GM11168 (cell line): ENCODE data around the gene ADAP1.
"Not testable (repeated sequence)": the region's sequence is repeated elsewhere in the genome, so short reads cannot be mapped to it uniquely, and the experiment has no call there.

Source experiments
- in situ Hi-C: fragments of 300-500 bp; cut with MboI; formaldehyde crosslinking; loops from one replicate; pipeline ENCODE4 v1.12.0; 2022; ENCODE audit warnings: low sequenced_read_pairs; ENCODE audit not compliant: unreplicated experiment

The ADAP1 gene

DNA sequence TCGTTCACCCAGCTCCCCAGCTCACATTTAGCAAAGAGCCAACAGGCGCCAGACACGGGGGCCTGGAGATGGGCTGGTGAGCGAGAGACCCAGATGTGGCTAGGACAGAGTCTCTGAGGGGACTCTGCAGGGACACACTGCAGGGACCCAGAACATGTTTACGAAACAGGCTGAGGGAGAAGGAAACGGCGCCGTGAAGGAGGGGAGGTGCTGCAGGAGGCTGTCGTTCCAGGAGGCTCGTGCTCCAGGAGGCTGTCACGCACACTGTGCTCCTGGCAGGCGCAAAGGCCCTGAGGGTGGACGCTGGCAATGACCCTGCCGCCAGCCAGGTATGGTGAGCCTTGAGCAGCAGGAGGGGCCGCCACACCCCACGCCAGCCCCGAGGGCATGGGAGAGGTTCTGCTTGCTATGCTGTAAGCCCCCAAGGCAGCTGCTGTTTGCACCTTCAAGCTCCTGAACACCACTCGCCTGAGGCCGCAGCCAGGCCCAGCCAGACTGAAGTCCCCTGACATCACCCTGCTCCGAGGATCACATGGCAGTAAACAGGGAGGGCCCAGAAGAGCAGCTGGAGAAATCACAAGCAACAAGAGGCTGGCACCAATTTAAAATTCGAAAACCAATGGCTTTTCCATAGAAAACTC, 27.3 kb downstream of the ADAP1 start:
- in situ Hi-C loops, result loop anchor here (5.0 kb wide), 1 partner anchor 35 kb away; no protein-coding TSS in a partner anchor

DNA sequence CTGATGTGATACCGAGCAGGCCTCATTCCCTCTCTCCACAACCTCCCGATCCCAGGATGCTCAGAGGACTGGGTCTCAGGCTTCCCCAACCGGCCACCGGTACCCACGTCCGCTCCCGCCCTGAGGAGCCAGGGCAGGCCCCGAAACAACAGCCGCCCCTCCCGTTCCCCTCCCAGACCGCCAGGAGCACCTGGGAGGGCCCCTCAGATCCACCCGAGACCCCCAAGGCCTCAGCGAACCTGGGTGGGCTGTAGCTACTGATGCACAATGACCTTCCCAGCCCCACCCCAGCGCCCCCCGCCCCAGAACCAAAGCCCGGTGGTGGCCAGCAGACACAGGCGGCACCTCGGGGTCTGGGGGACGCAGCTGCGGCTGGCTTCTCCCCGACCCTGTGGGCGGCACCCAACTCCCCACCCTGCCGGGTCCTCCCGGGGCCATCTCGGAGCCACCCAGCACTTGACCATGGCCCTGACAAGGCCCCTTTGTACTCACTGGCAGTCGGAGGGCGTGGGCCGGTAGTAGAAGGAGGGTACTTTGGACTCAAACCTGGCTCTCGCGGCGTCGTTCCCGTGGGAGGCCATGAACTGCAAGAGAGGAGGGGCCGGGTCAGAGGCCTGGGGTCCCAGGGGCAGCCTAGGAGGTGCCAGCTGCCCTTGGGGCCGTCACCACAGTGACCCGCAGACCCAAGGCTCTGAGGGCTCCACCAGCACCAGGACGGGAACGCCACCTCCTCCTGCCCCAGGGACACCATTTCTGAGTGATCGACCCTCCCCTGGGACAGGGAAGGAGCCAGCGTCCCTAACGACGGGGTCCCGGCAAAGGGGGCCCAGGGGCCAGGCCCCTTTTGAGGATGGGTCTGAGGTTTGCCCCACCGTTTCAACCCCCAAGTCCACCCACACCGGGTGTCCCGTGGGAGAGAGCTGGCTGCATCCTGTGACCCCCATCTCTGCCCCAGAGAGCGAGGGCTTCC, 28.1 kb downstream of the ADAP1 start:
- in situ Hi-C loops, result loop anchor here (5.0 kb wide), 1 partner anchor 36 kb away; no protein-coding TSS in a partner anchor

DNA sequence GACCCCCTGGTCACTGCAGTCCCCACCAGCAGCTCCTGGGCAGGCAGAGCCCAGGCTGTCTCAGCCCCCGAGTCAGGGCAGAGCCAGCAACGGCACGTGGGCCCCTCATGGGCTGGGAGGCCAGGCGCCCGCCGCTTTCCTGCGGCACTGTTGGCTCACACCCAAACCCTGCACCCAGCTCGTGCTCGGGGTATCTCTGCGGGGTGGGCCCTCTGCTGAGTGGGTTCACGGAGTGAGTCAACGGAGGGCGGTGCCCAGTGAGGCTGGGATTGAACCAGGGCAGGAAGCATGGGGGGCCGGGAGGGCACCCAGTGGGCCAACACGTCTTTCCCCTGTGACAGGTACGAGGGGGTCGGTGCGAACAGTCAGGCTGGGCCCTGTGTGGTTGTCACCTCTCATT, 28.9 kb downstream of the ADAP1 start:
- in situ Hi-C loops, result loop anchor here (5.0 kb wide), 1 partner anchor 37 kb away; no protein-coding TSS in a partner anchor

DNA sequence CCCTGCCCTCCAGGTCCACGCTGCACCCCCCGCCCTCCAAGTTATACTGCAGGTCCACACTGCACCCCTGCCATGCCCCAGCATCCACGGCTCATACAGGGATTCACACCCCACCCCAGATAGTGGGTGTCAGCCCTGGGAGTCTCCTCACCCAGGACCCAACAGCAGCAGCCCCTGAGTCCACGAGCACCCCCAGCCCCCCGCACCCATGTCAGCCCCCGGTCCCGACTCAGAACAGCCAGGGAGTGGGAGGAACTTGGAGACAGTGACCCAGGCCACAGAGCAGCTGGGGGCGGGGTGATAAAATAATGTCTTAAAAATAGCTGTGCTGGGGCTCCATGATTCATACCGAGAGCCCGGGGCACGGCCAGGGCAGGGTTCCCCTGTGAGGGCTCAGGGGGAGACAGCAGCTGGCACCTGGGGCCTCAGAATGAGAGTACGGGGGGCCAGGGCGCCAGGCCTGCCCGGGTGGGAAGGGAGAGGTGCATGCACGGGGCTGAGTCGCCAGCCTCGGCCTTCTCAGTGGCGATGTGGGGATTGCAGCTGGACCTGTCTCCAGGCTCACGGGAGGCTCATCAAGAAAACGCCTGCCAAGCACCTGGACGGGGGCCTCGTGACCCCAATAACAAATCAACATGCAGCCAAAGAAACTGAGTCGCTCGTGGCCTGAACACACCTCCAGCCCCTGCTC, 29.8 kb downstream of the ADAP1 start:
- in situ Hi-C loops, result loop anchor here (5.0 kb wide), 1 partner anchor 38 kb away; no protein-coding TSS in a partner anchor

DNA sequence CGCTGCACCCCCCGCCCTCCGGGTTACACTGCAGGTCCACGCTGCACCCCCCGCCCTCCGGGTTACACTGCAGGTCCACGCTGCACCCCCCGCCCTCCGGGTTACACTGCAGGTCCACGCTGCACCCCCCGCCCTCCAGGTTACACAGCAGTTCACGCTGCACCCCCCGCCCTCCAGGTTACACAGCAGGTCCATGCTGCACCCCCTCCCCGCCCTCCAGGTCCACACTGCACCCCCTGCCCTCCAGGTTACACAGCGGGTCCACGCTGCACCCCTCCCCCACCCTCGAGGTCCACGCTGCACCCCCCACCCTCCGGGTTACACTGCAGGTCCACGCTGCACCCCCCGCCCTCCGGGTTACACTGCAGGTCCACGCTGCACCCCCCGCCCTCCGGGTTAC, 30.4 kb downstream of the ADAP1 start:
- in situ Hi-C loops, result not testable (repeated sequence)

DNA sequence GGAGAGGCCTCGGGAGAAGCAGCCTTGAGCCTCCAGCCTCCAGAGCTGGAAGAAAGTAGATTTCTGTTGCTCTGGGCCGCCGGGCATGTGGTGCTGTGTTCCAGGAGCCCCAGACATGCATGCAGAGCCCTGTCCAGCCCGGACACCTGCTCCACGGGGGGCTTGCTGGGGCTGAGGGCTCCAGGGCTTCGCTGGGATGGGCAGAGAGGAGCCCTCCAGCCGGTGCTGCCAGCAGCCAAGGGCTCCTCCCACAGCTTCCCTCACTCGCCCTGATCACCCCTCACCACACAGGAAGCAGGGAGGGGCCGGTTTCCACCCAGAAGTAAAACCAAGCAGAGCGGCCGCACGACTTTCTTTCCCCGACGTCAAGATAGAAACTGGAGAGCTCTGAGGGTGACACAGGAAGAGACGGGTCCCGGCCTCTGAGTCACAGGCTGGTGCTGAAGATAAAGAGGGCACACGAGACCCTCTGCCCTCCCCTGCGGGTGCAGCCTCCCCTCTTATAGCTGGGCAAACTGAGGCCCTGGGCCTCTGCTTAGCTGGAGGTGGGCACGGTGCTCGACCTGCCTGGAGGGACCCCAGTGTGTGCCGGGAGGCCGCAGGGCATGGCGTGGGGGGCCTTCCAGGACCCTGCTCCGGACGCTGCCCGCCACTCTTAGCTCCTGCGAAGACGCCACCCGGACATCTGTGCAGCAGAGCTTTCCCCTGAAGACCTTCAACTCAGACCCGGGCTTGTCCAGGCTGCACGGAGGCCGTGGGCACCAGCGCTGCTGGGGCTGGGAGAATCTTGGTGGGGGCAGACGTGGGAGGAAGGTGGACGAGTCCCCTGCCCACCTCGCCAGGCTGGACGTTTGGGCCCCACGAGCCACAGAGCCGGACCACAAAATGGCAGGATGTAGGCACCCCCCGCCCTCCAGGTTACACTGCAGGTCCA, 31.1 kb downstream of the ADAP1 start:
- in situ Hi-C loops, result no loop called here

DNA sequence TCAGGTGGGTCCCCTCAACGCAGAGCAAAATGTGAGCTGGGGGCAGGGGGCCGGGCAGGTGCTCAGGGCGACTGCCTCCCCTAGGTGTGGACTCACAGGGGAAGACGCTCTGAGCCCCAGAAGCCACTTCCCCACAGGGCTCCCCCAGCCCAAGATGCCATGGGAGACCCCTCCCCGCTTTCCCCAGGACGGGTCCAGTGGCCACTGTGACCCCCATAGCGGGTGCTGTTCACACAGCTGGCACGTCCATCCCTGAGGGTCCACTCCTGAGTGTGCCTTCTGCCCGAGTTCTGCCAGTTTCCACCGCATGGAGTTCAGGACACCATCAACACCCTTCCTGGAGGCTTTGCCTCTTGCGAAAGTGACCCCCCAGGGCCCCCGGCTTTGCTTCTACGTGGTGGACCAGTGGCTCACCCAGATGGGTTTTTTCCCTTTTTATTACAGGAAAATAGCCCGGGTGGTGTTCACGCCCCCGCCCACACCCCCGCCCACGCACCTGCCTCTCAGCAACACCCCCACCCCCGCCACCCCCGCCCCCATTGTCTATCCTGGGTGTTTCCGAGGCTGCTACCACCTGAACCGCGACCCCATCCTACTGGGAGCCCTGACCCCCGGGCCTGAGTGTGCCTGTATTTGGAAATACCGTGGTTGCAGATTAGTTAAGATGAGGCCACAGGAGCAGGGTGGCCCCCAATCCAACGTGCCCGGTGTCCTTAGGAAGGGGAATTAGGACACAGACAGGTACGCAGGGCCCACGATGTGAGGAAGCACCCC, 32.0 kb downstream of the ADAP1 start:
- in situ Hi-C loops, result no loop called here

DNA sequence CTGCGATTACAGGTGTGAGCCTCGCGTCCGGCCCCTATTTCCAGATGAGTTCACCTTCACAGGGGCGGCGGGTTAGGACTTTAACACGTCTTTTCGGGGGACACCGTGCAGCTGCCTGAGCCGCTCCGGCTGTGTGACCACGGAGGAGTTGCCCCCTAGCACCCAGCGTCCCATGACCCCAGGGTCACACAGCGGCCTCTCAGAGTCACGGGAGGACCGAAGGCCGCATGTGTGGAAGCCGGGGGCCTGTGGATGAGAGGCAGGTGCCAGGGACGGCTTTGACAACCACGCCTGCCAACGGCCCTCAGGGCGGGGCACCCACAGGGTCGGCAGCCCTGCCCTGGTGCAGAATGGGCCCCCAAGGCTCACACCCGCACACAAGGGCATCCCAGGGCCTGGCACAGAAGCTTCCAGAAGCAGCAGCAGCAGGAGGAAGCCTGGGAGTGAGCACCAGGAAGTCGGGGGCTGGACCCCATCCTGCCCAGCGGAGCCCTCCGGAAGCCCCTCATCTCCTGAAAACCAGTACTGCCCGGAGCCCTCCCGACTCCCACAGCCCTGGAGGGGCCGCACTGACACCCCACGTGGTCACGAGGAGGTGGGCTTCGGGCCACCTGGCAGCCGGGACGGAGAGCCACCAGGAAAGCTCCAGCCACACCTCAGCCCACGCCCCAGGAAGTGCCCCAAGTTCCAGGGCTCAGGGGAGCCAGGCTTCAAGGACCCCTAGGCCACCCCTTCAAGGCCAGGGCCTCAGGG, 32.7 kb downstream of the ADAP1 start:
- in situ Hi-C loops, result no loop called here

DNA sequence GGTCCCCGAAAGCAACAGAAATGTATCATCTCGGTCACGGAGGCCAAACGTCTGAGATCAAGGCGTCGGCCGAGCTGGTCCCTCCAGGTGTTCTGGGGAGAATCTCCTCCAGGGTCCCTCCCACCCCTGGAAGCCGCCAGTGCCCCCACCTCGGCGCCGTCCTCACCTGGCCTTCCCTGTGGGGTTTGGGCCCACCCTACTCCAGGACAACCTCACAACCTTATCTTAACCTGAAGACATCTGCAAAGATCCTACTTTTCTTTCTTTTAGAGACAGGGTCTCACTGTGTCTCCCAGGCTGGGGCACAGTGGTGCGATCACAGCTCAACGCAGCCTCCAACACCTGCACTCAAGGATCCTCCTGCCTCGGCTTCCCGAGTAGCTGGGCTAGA, 33.4 kb downstream of the ADAP1 start:
- in situ Hi-C loops, result no loop called here

DNA sequence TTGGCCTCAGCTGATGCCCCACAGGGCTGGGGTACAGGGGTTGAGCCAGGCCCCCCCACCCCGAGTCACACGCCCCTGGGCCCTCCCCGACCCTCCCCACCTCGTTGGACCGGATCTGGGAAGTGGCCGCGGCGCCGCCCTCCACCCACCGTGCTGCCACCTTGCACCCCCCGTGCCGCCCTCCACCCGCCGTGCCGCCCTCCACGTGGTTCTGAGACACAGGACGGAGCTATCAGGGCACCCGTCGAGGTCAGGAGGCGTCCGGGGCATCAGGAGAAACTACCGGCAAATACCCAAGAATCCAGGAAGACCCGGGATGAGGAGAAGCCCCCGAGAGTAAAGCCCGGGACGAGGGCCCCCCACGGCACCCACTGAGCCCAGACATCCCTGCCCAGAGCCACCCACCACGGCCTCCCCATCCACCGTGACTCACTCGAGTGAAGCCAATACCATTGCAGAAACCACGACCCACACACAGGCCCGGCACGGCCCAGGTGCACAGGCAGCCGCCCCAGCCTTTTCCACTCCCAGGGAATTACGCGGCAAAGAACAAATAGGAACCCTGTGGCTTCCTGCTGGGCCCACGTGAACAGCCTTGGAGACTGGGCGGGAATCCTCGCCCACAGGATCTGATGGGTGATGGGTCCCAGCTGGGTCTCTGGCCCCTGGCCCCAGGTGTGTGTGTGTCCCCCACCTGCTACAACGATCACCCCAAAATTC, 34.0 kb downstream of the ADAP1 start:
- in situ Hi-C loops, result no loop called here

DNA sequence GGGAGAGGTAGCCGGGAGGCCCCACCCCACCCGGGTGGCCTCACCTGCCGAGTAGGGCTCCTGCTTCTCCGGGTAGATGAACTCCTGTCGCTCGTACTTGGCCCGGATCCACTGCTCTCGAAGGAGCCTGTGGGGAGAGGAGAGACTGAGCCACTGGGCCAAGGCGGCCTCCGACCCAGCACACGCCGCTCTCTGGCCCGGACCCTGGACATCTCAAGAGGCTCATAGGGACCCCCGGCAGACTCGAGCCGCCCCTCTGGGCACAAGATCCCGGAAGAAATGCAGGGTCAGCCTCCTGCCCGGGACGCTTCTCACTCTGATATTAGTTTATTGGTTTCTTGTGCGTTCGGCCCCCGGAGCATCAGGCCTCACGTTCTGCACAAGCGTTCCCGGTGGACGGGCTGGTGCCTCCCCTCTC, 34.5 kb downstream of the ADAP1 start:
- in situ Hi-C loops, result no loop called here

DNA sequence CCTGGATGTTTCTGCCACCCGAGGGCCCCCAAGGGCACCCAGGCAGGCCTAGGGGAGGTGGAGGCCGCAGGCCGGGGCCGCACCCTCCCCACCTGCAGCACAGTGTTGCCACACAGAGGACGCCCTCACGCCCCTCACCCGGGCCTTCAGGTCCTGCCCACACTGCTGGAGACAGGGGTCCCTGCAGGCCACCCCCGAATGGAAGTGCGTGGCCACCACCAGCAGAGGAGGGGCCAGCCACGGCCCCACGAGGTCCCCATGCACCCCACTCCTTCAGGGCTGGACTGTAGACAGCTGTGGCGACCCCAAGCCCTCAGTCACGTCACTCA, 35.4 kb downstream of the ADAP1 start:
- in situ Hi-C loops, result no loop called here

DNA sequence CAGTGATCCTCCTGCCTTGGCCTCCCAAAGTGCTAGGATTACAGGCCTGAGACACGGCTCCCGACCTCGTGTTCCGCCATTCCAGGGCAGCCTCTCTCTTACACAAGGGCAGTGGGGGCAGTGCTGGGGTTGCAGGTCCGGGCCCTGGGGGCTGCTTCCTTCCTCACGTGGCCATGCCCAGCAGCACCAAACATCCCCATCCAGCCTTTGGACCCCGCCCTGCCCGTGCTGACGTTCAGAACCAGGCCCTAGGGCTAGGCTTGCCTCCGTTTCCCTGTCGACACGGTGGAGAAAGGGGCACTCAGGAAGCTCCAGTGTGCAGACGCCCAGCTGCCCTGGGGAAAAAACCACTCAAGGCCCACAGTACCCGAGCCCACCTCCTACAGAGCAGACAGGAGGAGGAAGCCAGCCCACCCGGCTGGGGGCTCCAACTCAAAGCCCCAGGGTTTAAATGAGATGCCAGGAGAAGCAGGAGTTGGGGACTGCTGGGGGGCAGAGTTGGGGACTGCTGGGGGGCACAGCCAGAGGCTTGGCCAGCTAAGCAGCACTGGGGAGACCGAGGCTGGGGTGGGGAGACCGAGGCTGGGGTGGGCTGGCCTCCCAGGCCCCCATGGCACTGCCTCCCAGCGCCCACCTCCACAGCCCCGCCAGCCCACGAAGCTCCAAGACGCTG, 35.9 kb downstream of the ADAP1 start:
- in situ Hi-C loops, result no loop called here

DNA sequence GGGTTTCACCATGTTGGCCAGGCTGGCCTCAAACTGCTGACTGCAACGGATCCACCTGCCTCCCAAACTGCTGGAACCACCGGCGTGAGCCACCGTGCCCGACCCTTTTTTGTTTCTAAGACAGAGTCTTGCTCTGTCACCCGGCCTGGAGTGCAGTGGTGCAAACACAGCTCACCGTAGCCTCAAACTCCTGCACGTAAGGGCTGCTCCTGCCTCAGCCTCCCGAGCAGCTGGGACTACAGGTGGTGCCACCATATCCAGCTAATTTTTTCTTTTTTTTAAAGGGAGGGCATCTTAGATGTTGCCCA, 36.4 kb downstream of the ADAP1 start:
- in situ Hi-C loops, result no loop called here

DNA sequence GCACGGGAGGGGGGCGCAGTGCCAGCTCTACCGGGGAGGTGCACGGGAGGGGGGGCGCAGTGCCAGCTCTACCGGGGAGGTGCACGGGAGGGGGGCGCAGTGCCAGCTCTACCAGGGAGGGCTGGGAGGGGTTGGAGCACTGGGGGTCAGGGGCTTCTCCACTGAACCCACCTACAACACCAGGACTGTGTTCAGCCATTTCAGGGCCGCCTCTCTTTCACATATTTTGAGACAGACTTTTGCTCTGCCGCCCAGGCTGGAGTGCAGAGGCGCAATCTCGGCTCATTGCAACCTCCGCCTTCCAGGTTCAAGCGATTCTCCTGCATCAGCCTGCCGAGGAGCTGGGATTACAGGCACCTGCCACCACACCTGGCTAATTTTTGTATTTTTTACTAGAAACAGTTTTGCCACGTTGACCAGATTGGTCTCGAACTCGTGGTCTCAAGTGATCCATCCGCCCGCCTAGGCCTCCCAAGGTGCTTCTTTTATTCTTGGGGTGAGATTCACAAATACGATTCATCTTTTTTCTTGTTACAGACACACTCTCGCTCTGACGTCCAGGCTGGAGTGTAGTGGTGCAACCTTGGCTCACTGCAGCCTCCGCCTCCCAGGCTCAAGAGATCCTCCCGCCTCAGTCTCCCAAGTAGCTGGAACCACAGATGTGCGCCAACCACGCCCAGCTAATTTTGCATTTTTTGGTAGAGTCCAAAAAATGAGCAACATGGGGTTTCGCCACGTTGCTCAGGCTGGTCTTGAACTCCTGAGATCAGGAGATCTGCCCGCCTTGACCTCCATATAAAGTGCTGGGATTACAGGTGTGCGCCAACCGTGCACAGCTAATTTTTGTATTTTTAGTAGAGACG, 37.0 kb downstream of the ADAP1 start:
- in situ Hi-C loops, result no loop called here

DNA sequence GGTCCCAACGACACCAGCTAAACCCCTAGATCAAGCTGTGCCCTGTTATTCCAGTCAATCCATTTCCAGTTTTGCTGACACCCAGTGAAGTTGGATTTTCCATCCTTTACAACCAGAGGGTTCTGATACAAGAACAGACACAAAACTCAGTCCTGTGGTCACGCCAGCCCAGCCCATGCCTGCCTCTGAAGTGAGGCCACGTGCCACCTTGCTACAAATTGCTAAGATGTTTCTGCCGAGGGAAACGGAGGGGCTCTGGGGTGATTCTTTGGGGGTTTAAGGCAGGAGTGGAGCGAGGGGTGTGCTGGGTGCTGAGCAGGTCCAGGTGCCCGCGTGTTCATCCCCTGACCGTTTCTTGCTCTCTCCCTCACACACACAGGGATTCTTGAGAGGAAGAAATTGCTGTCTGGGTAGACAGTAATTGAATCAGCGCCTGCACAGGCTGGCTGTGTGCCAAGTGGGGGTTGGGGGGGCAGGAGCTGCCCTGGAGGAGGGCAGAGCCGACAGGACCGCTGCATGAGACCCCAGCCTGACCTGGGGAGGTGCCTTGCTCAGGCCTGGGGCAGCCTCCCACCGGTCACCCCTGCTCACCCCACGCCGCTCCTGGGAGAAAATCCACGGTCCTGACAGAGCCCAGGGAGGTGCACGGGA, 38.1 kb downstream of the ADAP1 start:
- in situ Hi-C loops, result no loop called here
